ENCODE measurements around the gene WDR5. TPM values are rescaled to one million over a fixed set of nuclear protein-coding genes. Genes with fewer than 3 reads are reported as not detected.

WDR5 gene
- total and polyA plus RNA-seq, 10 of the 15 experiments (the other 5 are each of a cell fraction or from before 2014, with no cell fraction given), result 1.4 to 43.7 (median 33.2) TPM

- SMC1A ChIA-PET (ENCODE audit: uncharacterized antibody, unreplicated experiment), result interaction anchor here (0.6 kb wide), 1 partner anchor 804 kb away, joined by 3 read pairs; no protein-coding TSS in a partner anchor
- in situ Hi-C loops (cut with MboI), result no loop called here
- Histone ChIP-seq H3K4me2 (ENCODE audit: control insufficient read depth, insufficient read depth) (no peak overlapping the region), H3K27ac (ENCODE audit: control insufficient read depth, insufficient read depth) (no peak overlapping the region), H2AFZ (ENCODE audit: control insufficient read depth, low read depth, low read length) (no peak overlapping the region), H3K36me3 (ENCODE audit: control insufficient read depth in 2 of 2, insufficient read depth in 2 of 2, low read length in 1 of 2) (peaks cover 4 to 34% of the 10 kb centered on the region in 2 experiments; a peak in 3 of 4 replicates), H3K4me3 (no peak overlapping the region), H3K4me1 (ENCODE audit: control insufficient read depth, insufficient read depth, low read length) (peaks cover 4% of the 10 kb centered on the region; the same call in 1 of the 2 replicates), H3K9me3 (replicated peaks; ENCODE audit: control insufficient read depth, insufficient read depth, low read length) (no peaks in the 10 kb centered on the region), H3K27me3 (replicated peaks in 1 of 2; ENCODE audit: control insufficient read depth in 2 of 2, insufficient read depth in 2 of 2, low read length in 1 of 2) (no peaks in the 10 kb centered on the region), H3K9ac (ENCODE audit: control insufficient read depth, insufficient read depth, low read length) (no peak overlapping the region), H4K20me1 (ENCODE audit: control insufficient read depth, insufficient read depth) (no peaks in the 10 kb centered on the region), H3K79me2 (ENCODE audit: control insufficient read depth, insufficient read depth, low read length) (no peaks in the 10 kb centered on the region)
- FAIRE-seq (no peak), DNase-seq (ENCODE audit: low read depth, low spot score) (no peak), ATAC-seq (no peak)
- POLR2A ChIA-PET, result interaction anchor here (0.6 kb wide), 1 partner anchor 17 kb away, joined by 3 read pairs; no protein-coding TSS in a partner anchor
- CTCF ChIA-PET, result no interaction called here
- no TSS peak for BruUV-seq (replicated peaks)
- 91% methylated on average over 20 of the region's 20 CpGs for WGBS (ENCODE audit: insufficient coverage, insufficient replicate concordance, low lambda C conversion rate, missing lambda C conversion rate)
- RAD21 ChIA-PET (ENCODE audit: unreplicated experiment), result no interaction called here
- no peak for TF ChIP-seq ATF7 (IDR thresholded peaks at IDR 0.05; ENCODE audit: low read depth)
- TF ChIP-seq E4F1 (IDR thresholded peaks at IDR 0.05; ENCODE audit: borderline replicate concordance, partially characterized antibody), result no peak
- no peak for TF ChIP-seq ZNF622 (IDR thresholded peaks at IDR 0.05)
- no peak for TF ChIP-seq HDGF (IDR thresholded peaks at IDR 0.05)
- no peak for TF ChIP-seq TCF7 (IDR thresholded peaks at IDR 0.05; ENCODE audit: borderline replicate concordance)
- TF ChIP-seq RB1 (IDR thresholded peaks at IDR 0.05; ENCODE audit: borderline replicate concordance), result no peak
- TF ChIP-seq SIN3A (IDR thresholded peaks at IDR 0.05; ENCODE audit: low read depth, low read length), result no peak
- no peak for TF ChIP-seq HSF1 (IDR thresholded peaks at IDR 0.05; ENCODE audit: low read depth, low read length)
- TF ChIP-seq E2F4 (IDR thresholded peaks at IDR 0.05; ENCODE audit: low read depth, low read length), result no peak
- TF ChIP-seq IKZF1 (conservative IDR thresholded peaks at IDR 0.05), result no peak
- TF ChIP-seq RCOR1 (conservative IDR thresholded peaks at IDR 0.05; ENCODE audit: low read depth, low read length), result no peak
- TF ChIP-seq NFYA (IDR thresholded peaks at IDR 0.05; ENCODE audit: borderline replicate concordance, low read depth, low read length), result no peak
- no peak for TF ChIP-seq ZNF592 (IDR thresholded peaks at IDR 0.05)
- intact Hi-C loops (cut with micrococcal nuclease; ENCODE audit: unreplicated experiment), result no loop called here
Observed at GRCh38 chr9:134159566-134160245, 23.8 kb downstream of the WDR5 start.

Data from GM12878 (cell line).